Fibroblast of peridontal ligament (primary cell): ENCODE measurements around the gene GAST.

ENCODE experiments used
- DNase-seq: peaks from one replicate; pipeline ENCODE4 v3.0.0-alpha.2; 2010; ENCODE audit errors: extremely low read depth

GAST gene

GRCh38 chr17:41739661-41740352 is 27.7 kb downstream of the GAST start:
- peak; percentile 3 for DNase-seq

DNA sequence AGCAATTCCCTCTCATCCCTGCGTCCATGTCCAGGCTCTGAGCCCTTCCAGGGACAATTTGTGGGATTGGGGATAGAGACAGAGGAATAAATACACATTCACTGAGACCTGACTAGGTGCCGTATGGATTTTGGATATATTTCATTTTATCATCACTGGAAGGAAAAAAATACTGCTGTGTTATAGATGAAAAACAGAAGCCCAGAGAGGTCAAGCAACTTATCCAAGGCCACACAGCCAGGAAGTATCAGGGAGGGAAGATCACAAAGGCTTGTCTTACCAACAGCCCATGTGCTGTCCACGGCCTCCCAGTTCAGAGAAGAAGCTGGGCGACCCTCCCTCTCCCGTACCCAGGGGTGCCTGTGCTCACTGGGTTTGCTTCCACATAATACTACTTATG is 28.4 kb downstream of the GAST start:
- no peak for DNase-seq

- no peak for DNase-seq
Measured at GRCh38 chr17:41741709-41742108, 29.6 kb downstream of the GAST start.

DNA sequence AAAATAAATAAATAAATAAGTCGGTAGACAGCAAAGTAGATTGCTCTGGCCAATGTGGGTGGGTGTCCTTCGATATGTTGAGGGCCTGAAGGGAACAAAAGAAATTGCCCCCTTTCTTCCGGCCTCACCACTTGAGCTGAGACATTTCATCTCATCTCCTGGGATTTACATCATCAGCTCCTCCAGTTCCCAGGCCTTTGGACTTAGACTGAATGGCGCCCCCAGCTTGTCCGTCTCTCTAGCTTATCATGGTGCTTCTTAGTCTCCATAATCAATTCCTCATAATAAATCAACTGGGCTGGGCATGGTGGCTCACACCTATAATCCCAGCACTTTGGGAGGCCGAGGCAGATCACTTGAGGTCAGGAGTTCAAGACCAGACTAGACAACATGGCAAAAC is 36.1 kb downstream of the GAST start:
- DNase-seq, result no peak

DNA sequence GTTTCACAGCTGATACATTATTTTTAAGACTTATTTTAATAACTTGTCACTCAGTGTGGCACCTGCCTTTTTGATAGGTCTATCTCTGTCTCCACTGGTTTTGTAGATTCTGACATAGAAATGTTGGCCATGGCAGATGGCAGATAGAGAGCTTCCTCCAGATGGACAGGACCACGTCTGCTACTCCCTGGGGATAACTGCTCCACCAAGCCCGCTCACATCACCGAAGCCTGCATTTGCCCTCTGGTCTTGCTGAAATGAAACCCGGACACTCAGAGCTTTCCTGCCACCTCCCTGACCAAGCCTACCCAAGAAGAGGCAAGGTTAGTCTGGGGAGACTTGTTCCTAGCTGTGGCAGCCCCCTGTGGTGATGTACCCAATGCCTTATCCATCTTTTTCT is 38.7 kb downstream of the GAST start:
- DNase-seq, result no peak

- no peak for DNase-seq
Measured at GRCh38 chr17:41751288-41751687, 39.2 kb downstream of the GAST start.

DNA sequence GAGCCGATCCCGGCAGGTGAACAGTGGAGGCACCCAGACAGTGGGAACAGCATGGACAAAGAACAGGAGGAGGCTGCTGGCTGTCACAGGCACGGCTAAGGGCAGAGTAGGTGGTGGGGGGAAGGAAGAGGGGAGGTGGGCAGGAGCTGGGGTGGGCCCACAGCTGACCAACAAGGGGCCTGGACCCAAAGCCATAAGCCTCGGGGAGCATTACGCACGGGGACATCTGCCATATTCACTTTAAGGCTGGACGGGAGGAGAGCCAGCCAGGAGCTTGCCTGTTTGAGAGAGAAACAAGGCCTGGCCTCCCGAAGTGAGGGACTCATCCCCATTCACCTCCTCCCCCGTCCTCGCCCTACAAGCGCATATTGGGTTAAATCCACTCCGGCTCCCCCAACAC is 41.9 kb downstream of the GAST start:
- no peak for DNase-seq

GRCh38 chr17:41758601-41759000 is 46.5 kb downstream of the GAST start:
- no peak for DNase-seq

- DNase-seq, result no peak
Measured at GRCh38 chr17:41760878-41761277, 48.7 kb downstream of the GAST start.

DNA sequence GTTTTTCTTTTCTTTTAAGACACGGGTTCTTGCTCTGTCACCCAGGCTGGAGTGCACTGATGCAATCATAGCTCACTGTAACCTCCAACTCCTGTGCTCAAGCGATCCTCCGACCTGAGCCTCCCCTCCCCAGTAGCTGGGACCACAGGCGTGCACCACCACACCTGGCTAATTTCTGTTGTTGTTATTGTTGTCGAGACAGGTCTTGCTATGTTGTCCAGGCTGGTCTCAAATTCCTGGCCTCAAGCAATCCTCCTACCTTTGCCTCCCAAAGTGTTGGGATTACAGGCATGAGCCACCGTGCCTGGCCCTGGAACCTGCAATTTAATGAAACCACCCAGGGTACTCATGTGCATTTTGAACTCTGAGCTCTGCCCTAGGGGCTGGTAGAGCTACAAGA is 50.3 kb downstream of the GAST start:
- DNase-seq, result no peak

GRCh38 chr17:41762841-41763240 is 50.7 kb downstream of the GAST start:
- DNase-seq, result no peak

DNA sequence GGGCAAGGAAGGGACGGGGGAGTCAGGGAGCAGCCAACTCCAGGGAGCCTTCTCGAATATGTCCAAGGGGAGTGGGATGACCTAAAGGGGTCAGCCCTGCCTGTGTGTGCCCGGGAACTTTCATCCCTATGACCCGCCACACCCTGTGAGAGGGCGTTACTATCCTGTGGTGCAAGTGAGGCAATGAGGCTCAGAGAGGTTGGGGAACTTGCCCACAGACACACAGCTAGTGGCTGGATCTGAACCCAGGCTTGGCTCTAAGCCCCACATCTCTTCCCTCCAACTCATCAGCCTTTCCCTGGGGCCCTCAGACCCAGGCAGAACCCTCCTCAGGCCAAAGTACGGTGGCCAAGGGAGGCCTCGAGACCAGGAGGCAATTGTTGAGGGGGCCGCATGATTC is 51.2 kb downstream of the GAST start:
- no peak for DNase-seq
